Bronchial epithelial cell (primary cell): ENCODE data around the gene SUPT4H1. TPM values are rescaled to one million over a fixed set of nuclear protein-coding genes. Genes with fewer than 3 reads are reported as not detected.

Experiments used
- DNase-seq: peaks from one replicate; pipeline ENCODE4 v3.0.0-alpha.2; 2010; ENCODE audit warnings: low read depth
- FAIRE-seq: peaks from 2 replicates; lab custom pipeline; 2011; peaks lifted over from hg19 to GRCh38; lab: Jason Lieb, UNC
- H3K27me3 ChIP-seq: 2 replicates; pipeline ENCODE4 v1.5.1; 2011; ENCODE audit warnings: low read length; ENCODE audit not compliant: control insufficient read depth, insufficient read depth
- H3K36me3 ChIP-seq: 2 replicates; pipeline ENCODE4 v1.5.1; 2011; ENCODE audit warnings: low read length; ENCODE audit not compliant: control insufficient read depth, insufficient read depth
- H3K4me3 ChIP-seq: 2 replicates; pipeline ENCODE4 v1.5.1; 2011; ENCODE audit warnings: mild to moderate bottlenecking, low read depth, low read length, control low read depth
- total RNA-seq: library from RNA; depleted of rRNA; stranded (reverse); fragments of >200 nt; gene quantifications from 2 replicates; pipeline ENCODE4 v1.2.1, GENCODE V29; 2014
- TF ChIP-seq, protein P1 (sequence below): IDR thresholded peaks from 2 replicates; pipeline ENCODE4 v1.5.1; 2011; ENCODE audit warnings: mild to moderate bottlenecking, moderate library complexity, low read length, control low read depth, inconsistent platforms; ENCODE audit not compliant: insufficient read depth, severe bottlenecking

The SUPT4H1 gene
- total RNA-seq, 1 donor from 2014 or later: 52.1 TPM

GRCh38 chr17:58332778-58333735, 18.9 kb downstream of the SUPT4H1 start:
- no peak for FAIRE-seq
- TF ChIP-seq, protein P1, sequence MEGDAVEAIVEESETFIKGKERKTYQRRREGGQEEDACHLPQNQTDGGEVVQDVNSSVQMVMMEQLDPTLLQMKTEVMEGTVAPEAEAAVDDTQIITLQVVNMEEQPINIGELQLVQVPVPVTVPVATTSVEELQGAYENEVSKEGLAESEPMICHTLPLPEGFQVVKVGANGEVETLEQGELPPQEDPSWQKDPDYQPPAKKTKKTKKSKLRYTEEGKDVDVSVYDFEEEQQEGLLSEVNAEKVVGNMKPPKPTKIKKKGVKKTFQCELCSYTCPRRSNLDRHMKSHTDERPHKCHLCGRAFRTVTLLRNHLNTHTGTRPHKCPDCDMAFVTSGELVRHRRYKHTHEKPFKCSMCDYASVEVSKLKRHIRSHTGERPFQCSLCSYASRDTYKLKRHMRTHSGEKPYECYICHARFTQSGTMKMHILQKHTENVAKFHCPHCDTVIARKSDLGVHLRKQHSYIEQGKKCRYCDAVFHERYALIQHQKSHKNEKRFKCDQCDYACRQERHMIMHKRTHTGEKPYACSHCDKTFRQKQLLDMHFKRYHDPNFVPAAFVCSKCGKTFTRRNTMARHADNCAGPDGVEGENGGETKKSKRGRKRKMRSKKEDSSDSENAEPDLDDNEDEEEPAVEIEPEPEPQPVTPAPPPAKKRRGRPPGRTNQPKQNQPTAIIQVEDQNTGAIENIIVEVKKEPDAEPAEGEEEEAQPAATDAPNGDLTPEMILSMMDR: no peak
- no peak for DNase-seq
- H3K36me3 ChIP-seq: no peaks in the 10 kb centered on the region
- no peaks in the 10 kb centered on the region for H3K27me3 ChIP-seq
- H3K4me3 ChIP-seq: no peak overlapping the region

DNA sequence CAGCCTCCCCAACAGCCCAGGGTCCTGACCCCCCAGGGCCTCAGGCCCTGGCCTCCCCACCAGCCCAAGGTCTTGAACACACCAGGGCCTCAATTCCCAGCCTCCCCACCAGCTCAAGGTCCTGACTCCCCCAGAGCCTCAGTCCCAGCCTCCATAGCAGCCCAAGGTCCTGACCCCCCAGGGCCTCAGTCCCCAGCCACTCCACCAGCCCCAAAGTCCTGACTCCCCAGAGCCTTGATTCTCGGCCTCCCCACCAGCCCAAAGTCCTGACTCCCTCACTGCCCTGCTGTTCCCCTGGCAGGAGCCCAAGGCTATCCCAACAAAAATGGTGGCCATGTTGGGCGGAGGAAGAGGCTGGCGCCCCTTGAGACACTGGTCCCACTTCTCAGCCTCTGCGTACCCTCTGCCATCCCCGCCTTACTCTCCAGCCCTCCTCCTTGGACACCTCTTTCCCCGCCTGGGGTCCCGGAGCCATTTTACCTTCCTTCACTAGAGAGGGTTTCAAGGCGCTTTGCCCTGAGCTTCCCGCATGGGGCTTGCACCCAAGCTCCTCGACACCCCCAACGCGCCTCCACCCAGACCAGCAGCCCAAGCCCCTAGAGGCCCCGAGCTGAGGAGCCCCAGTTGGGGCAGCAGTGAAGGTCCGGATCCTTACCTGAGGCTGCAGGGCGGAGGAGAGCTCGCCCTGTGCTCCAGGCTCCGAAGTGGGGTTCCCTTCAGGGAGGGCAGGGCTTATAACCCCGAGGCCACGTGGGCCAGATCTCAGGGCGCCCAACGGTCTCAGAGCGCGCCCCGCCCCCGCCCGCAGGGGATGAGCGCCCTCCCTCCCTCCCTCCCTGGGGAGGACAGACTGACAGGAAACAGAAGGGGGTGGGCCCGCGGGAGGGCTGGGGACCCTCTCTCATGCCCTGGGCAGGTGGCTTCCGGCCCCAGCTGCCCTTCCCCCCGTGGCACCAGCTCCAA, 19.9 kb downstream of the SUPT4H1 start:
- Histone ChIP-seq H3K4me3 (no peak overlapping the region), H3K36me3 (no peaks in the 10 kb centered on the region), H3K27me3 (no peaks in the 10 kb centered on the region)
- no peak for DNase-seq
- FAIRE-seq: no peak
- TF ChIP-seq, protein P1: no peak

DNA sequence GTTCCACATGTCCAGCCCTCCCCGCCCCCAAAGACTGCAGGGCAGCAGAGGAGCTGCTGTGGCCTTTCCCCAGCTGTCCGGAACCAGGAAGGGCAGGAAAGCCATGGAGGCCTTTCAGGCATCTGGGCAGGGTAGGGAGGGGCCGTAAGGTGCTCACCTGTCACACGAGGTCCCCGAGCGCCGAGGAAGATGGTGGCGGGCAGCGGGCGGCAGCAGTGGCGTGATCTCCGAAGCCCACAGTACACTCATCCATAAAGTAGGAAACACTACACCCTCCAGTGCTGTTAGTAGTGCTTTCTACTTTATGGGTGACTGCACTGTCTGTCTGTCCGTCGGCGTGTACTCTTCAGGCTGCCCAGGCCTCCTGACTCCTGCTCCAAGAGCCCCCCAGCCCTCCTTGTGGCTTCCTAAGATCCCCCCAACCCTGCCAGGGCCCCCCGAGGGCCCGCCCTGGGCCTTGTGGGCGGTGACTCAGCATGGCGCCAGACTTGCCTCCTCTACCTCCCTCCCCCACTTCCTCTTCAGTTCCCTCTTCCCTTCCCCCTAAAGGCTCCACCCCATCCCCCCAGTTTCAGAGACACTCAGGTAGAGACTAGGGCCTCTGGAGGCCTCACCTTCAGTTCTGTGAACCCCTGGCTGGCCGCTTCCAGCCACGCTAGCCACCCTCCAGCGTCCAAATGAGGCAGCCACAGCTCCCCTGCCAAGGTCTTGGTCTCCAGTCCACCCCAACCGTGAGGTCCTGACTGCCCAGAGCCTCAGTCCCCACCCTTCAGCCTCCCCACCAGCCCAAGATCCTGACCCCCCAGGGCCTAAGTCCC, 20.8 kb downstream of the SUPT4H1 start:
- DNase-seq (no peak), FAIRE-seq (no peak)
- Histone ChIP-seq H3K36me3 (no peaks in the 10 kb centered on the region), H3K4me3 (no peak overlapping the region), H3K27me3 (no peaks in the 10 kb centered on the region)
- TF ChIP-seq, protein P1: no peak

- Histone ChIP-seq H3K36me3 (no peaks in the 10 kb centered on the region), H3K4me3 (no peak overlapping the region), H3K27me3 (peaks cover 4% of the 10 kb centered on the region)
- DNase-seq (no peak), FAIRE-seq (no peak)
- TF ChIP-seq, protein P1: no peak
These were observed 21.4 kb downstream of the SUPT4H1 start for GRCh38 chr17:58330538-58330996.
